H9 (cell line): ENCODE results near the gene DDX46. TPM values are rescaled to one million over a fixed set of nuclear protein-coding genes. Genes with fewer than 3 reads are reported as not detected.

Experiments used
- DNase-seq: peaks from one replicate; pipeline ENCODE4 v3.0.0-alpha.2; 2017
- H2AFZ ChIP-seq: one replicate; pipeline ENCODE4 v1.6.1; 2013; ENCODE audit warnings: mild to moderate bottlenecking, low read length, control low read depth, moderate library complexity
- H2AK5ac ChIP-seq: 2 replicates; pipeline ENCODE4 v1.6.1; 2013; ENCODE audit warnings: low read length, control low read depth, mixed read lengths; ENCODE audit not compliant: insufficient read length
- H2BK120ac ChIP-seq: one replicate; pipeline ENCODE4 v1.6.1; 2013; ENCODE audit warnings: low read depth, mild to moderate bottlenecking, low read length, control low read depth, inconsistent platforms; ENCODE audit not compliant: poor library complexity, severe bottlenecking
- H2BK12ac ChIP-seq: 2 replicates; pipeline ENCODE4 v1.6.1; 2013; ENCODE audit warnings: low read length, control low read depth, mixed read lengths, low read depth; ENCODE audit not compliant: insufficient read length
- H2BK15ac ChIP-seq: 2 replicates; pipeline ENCODE4 v1.6.1; 2013; ENCODE audit warnings: low read depth, low read length, control low read depth
- H2BK20ac ChIP-seq: one replicate; pipeline ENCODE4 v1.6.1; 2013; ENCODE audit warnings: low read depth, mild to moderate bottlenecking, low read length, control low read depth, inconsistent platforms; ENCODE audit not compliant: poor library complexity, severe bottlenecking
- H2BK5ac ChIP-seq: 2 replicates; pipeline ENCODE4 v1.6.1; 2013; ENCODE audit warnings: low read length, control low read depth, mixed read lengths; ENCODE audit not compliant: insufficient read length
- H3K14ac ChIP-seq: 2 replicates; pipeline ENCODE4 v1.6.1; 2013; ENCODE audit warnings: low read length, control low read depth; ENCODE audit not compliant: insufficient read depth
- H3K18ac ChIP-seq: 2 replicates; pipeline ENCODE4 v1.6.1; 2013; ENCODE audit warnings: low read depth, mild to moderate bottlenecking, mixed read lengths, low read length, control low read depth; ENCODE audit not compliant: insufficient read length
- H3K23ac ChIP-seq: 2 replicates; pipeline ENCODE4 v1.6.1; 2013; ENCODE audit warnings: low read length, control low read depth, mixed read lengths, low read depth; ENCODE audit not compliant: insufficient read length
- H3K23me2 ChIP-seq: 2 replicates; pipeline ENCODE4 v1.6.1; 2013; ENCODE audit warnings: low read depth, mild to moderate bottlenecking, mixed read lengths, low read length, control low read depth; ENCODE audit not compliant: insufficient read length, poor library complexity, severe bottlenecking
- H3K27ac ChIP-seq: 2 replicates; pipeline ENCODE4 v1.5.1; 2013; ENCODE audit warnings: low read length, control low read depth, mixed read lengths, low read depth; ENCODE audit not compliant: insufficient read length
- H3K27me3 ChIP-seq: 2 replicates; pipeline ENCODE4 v1.6.1; 2013; ENCODE audit warnings: low read length, control low read depth, inconsistent platforms; ENCODE audit not compliant: insufficient read depth
- H3K4ac ChIP-seq: 2 replicates; pipeline ENCODE4 v1.6.1; 2013; ENCODE audit warnings: low read depth, mild to moderate bottlenecking, control low read depth, inconsistent platforms, low read length, moderate library complexity
- H3K4me1 ChIP-seq: 2 replicates; pipeline ENCODE4 v1.6.1; 2013; ENCODE audit warnings: low read length, control low read depth, inconsistent platforms; ENCODE audit not compliant: insufficient read depth
- H3K4me2 ChIP-seq: 2 replicates; pipeline ENCODE4 v1.6.1; 2013; ENCODE audit warnings: low read length, control low read depth, mixed read lengths; ENCODE audit not compliant: insufficient read length, insufficient read depth
- H3K56ac ChIP-seq: 2 replicates; pipeline ENCODE4 v1.6.1; 2013; ENCODE audit warnings: low read depth, mild to moderate bottlenecking, mixed read lengths, low read length, control low read depth; ENCODE audit not compliant: insufficient read length
- H3K79me1 ChIP-seq: 2 replicates; pipeline ENCODE4 v1.6.1; 2013; ENCODE audit warnings: low read depth, mild to moderate bottlenecking, moderate library complexity, low read length, control low read depth, inconsistent platforms; ENCODE audit not compliant: insufficient read depth, poor library complexity, severe bottlenecking
- H3K79me2 ChIP-seq: 2 replicates; pipeline ENCODE4 v1.6.1; 2013; ENCODE audit warnings: low read length, control low read depth, inconsistent platforms; ENCODE audit not compliant: insufficient read depth
- H3K9ac ChIP-seq: 2 replicates; pipeline ENCODE4 v1.6.1; 2013; ENCODE audit warnings: low read length, control low read depth, mixed read lengths; ENCODE audit not compliant: insufficient read length; ENCODE audit errors: extremely low read depth
- H3K9me3 ChIP-seq: one replicate; pipeline ENCODE4 v1.6.1; 2013; ENCODE audit warnings: low read depth, low read length, inconsistent platforms; ENCODE audit not compliant: control insufficient read depth
- H3T11ph ChIP-seq: one replicate; pipeline ENCODE4 v1.6.1; 2013; ENCODE audit warnings: mild to moderate bottlenecking, low read length, control low read depth, inconsistent platforms
- H4K20me1 ChIP-seq: one replicate; pipeline ENCODE4 v1.6.1; 2013; ENCODE audit not compliant: control insufficient read depth, insufficient read length, insufficient read depth
- H4K5ac ChIP-seq: 2 replicates; pipeline ENCODE4 v1.6.1; 2013; ENCODE audit warnings: low read depth, mild to moderate bottlenecking, mixed read lengths, low read length, control low read depth; ENCODE audit not compliant: insufficient read length
- H4K8ac ChIP-seq: replicated peaks from 2 replicates; pipeline ENCODE4 v1.6.1; 2013; ENCODE audit warnings: low read length, control low read depth, mixed read lengths, low read depth; ENCODE audit not compliant: insufficient read length
- H4K91ac ChIP-seq: 2 replicates; pipeline ENCODE4 v1.6.1; 2013; ENCODE audit warnings: low read depth, mild to moderate bottlenecking, moderate library complexity, mixed read lengths, low read length, control low read depth; ENCODE audit not compliant: insufficient read length
- H3K27ac Mint-ChIP-seq, 3 experiments: 2 replicates in 2 of 3; 3 replicates in 1 of 3; pipeline ENCODE4 v1.8.0; 2020 to 2021; ENCODE audit warnings: mixed read lengths in 3 of 3, mild to moderate bottlenecking in 1 of 3, moderate library complexity in 1 of 3
- H3K27me3 Mint-ChIP-seq: 2 replicates; pipeline ENCODE4 v1.8.0; 2021; ENCODE audit warnings: low read depth, mild to moderate bottlenecking, moderate library complexity, mixed read lengths
- H3K36me3 Mint-ChIP-seq, 3 experiments: 2 replicates in 2 of 3; 3 replicates in 1 of 3; pipeline ENCODE4 v1.8.0; 2020 to 2021; ENCODE audit warnings: low read depth in 3 of 3, mixed read lengths in 3 of 3; ENCODE audit not compliant: insufficient read depth in 1 of 3
- H3K4me1 Mint-ChIP-seq, 2 experiments: 2 replicates each; pipeline ENCODE4 v1.8.0; 2020; ENCODE audit warnings: mixed read lengths in 2 of 2
- H3K4me3 Mint-ChIP-seq, 2 experiments: 2 replicates in 1 of 2; 3 replicates in 1 of 2; pipeline ENCODE4 v1.8.0; 2020 to 2021; ENCODE audit warnings: mild to moderate bottlenecking in 2 of 2, mixed read lengths in 2 of 2, moderate library complexity in 1 of 2
- H3K9me3 Mint-ChIP-seq, 2 experiments: 2 replicates in 1 of 2; 3 replicates in 1 of 2; pipeline ENCODE4 v1.8.0; 2020; ENCODE audit warnings: mild to moderate bottlenecking in 2 of 2, mixed read lengths in 2 of 2, moderate library complexity in 1 of 2
- CTCF ChIP-seq: fragments of 200-600 bp; sonication (generic); conservative IDR thresholded peaks from 3 replicates; pipeline ENCODE4 v1.8.0; 2021; ENCODE audit warnings: antibody characterized with exemption, mild to moderate bottlenecking
- WGBS: extraction: QIAGEN DNeasy Blood & Tissue Kit; methylation state at CpG from one replicate; pipeline ENCODE4 v1.1.7; 2013; ENCODE audit warnings: missing lambda C conversion rate, low lambda C conversion rate, mixed read lengths; ENCODE audit not compliant: insufficient read length; ENCODE audit errors: extremely low coverage; 5-methylcytosine and 5-hydroxymethylcytosine counted together
- total RNA-seq: library from RNA; stranded (reverse); gene quantifications from 2 replicates; pipeline ENCODE4 v1.2.1, GENCODE V29; 2021

Gene DDX46
- total RNA-seq, 1 experiment from 2014 or later = 90.3 TPM

DNA sequence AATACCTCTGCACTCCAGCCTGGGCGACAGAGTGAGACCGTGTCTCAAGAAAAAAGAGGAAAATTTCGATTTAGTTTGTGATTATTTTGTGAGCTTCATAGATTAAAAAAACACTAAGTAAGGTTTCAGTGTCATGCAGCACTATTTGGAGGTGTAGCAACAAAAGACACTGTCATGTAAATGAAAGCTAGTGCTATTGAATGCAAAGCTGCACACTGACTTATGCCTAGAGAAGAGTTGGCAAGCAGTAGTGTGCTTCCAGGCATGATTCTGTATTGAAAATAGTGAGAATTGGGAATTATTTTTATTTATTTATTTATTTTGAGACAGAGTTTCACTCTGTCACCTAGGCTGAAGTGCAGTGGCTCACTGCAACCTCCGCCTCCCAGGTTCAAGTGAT, 34.5 kb downstream of the DDX46 start:
- H3K4me1 ChIP-seq = no peaks in the 10 kb centered on the region
- H2AK5ac ChIP-seq = no peak overlapping the region
- Mint-ChIP-seq H3K36me3 (peaks cover 53 to 90% (median 86%) of the 10 kb centered on the region in 3 experiments; a peak in 6 of 7 replicates), H3K27me3 (no peaks in the 10 kb centered on the region), H3K4me3 (no peak overlapping the region), H3K4me1 (no peaks in the 10 kb centered on the region), H3K27ac (peak overlapping the region in 1 of 3 experiments; percentile 81; a peak in 1 of 7 replicates), H3K9me3 (no peaks in the 10 kb centered on the region)
- no peaks in the 10 kb centered on the region for H3K79me1 ChIP-seq
- H3K23ac ChIP-seq = no peak overlapping the region
- H3K23me2 ChIP-seq = no peaks in the 10 kb centered on the region
- no peak overlapping the region for H3T11ph ChIP-seq
- H3K18ac ChIP-seq = no peak overlapping the region
- TF ChIP-seq CTCF = no peak
- no peak overlapping the region for H2AFZ ChIP-seq
- no peak overlapping the region for H4K91ac ChIP-seq
- H2BK120ac ChIP-seq = no peak overlapping the region
- no peak overlapping the region for H4K8ac ChIP-seq
- no peaks in the 10 kb centered on the region for H4K20me1 ChIP-seq
- no peaks in the 10 kb centered on the region for H3K27me3 ChIP-seq
- no peak overlapping the region for H2BK15ac ChIP-seq
- H3K79me2 ChIP-seq = peaks cover 1% of the 10 kb centered on the region; the same call in 1 of the 2 replicates
- 100% methylated on average over 1 of the region's 4 CpGs for WGBS
- no peak overlapping the region for H2BK5ac ChIP-seq
- H2BK20ac ChIP-seq = no peak overlapping the region
- no peak overlapping the region for H4K5ac ChIP-seq
- no peak for DNase-seq
- no peak overlapping the region for H3K56ac ChIP-seq
- no peak overlapping the region for H3K4ac ChIP-seq
- no peak overlapping the region for H3K4me2 ChIP-seq
- H3K9ac ChIP-seq = no peak overlapping the region
- no peak overlapping the region for H3K27ac ChIP-seq
- no peak overlapping the region for H2BK12ac ChIP-seq
- H3K14ac ChIP-seq = no peak overlapping the region
- no peaks in the 10 kb centered on the region for H3K9me3 ChIP-seq
